ENCODE results near the gene PRKCE. TPM values are rescaled to one million over a fixed set of nuclear protein-coding genes. Genes with fewer than 3 reads are reported as not detected.

PRKCE gene
- total RNA-seq, 1 experiment from 2014 or later, result 4.4 TPM

DNA sequence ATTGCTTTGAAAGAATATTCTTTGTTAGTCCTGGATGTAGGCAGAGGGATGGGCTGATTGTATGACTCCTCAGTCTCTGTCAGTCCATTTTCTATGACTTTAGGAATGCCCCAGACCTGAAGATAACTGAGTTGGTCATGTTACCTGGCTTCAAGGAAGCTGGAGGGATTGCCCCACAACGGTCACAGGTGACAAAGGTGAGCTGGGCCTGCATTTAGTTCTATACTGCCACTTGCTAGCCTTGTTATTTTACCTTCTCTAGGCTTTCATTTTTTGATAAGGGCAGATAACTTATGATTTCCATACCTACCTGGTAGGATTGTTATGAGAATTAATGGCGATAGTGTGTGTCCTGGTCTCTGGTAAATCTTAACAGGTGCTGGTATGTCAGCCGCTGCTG, 260.1 kb downstream of the PRKCE start:
- TF ChIP-seq, protein P1, sequence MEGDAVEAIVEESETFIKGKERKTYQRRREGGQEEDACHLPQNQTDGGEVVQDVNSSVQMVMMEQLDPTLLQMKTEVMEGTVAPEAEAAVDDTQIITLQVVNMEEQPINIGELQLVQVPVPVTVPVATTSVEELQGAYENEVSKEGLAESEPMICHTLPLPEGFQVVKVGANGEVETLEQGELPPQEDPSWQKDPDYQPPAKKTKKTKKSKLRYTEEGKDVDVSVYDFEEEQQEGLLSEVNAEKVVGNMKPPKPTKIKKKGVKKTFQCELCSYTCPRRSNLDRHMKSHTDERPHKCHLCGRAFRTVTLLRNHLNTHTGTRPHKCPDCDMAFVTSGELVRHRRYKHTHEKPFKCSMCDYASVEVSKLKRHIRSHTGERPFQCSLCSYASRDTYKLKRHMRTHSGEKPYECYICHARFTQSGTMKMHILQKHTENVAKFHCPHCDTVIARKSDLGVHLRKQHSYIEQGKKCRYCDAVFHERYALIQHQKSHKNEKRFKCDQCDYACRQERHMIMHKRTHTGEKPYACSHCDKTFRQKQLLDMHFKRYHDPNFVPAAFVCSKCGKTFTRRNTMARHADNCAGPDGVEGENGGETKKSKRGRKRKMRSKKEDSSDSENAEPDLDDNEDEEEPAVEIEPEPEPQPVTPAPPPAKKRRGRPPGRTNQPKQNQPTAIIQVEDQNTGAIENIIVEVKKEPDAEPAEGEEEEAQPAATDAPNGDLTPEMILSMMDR (IDR thresholded peaks at IDR 0.05; ENCODE audit: insufficient read depth in 1 of 2, low read depth in 1 of 2, low read length in 1 of 2, severe bottlenecking in 1 of 2, unreplicated experiment in 1 of 2), result no peak
- CTCF ChIA-PET, result interaction anchor here (1.0 to 2.0 kb wide), 6 partner anchors 9 to 261 kb away, joined by 3 to 9 read pairs (median 4); no protein-coding TSS in a partner anchor
- Mint-ChIP-seq H3K27me3 (ENCODE audit: insufficient read depth, unreplicated experiment) (no peaks in the 10 kb centered on the region), H3K27ac (ENCODE audit: unreplicated experiment) (peak overlapping the region; percentile 97), H3K4me1 (ENCODE audit: low read depth, unreplicated experiment) (peaks cover 51% of the 10 kb centered on the region), H3K4me3 (ENCODE audit: unreplicated experiment) (peak overlapping the region; percentile 28), H3K9me3 (ENCODE audit: unreplicated experiment) (no peaks in the 10 kb centered on the region), H3K36me3 (ENCODE audit: insufficient read depth, unreplicated experiment) (no peaks in the 10 kb centered on the region)
- POLR2A ChIA-PET, result interaction anchor here (0.7 to 0.9 kb wide), 2 partner anchors 16 to 76 kb away, joined by 3 read pairs; no protein-coding TSS in a partner anchor
- peak in 1 of 2 experiments; percentile 32 for DNase-seq
- BruUV-seq (replicated peaks), result no TSS peak
- no peaks in the 10 kb centered on the region for H3K27me3 ChIP-seq (replicated peaks; ENCODE audit: control insufficient read depth, insufficient read depth, low read length)
- 0 out of 2 replicates have a peak, but pooled peaks cover 4% of the 10 kb centered on the region for H3K9me3 ChIP-seq
- no peak overlapping the region for H3K4me3 ChIP-seq (ENCODE audit: low read depth, low read length)
- H3K36me3 ChIP-seq (ENCODE audit: control insufficient read depth, insufficient read depth, low read length), result no peaks in the 10 kb centered on the region
- intact Hi-C loops (cut with micrococcal nuclease; ENCODE audit: unreplicated experiment), result no loop called here
- H3K4me1 ChIP-seq, result peaks cover 54% of the 10 kb centered on the region

DNA sequence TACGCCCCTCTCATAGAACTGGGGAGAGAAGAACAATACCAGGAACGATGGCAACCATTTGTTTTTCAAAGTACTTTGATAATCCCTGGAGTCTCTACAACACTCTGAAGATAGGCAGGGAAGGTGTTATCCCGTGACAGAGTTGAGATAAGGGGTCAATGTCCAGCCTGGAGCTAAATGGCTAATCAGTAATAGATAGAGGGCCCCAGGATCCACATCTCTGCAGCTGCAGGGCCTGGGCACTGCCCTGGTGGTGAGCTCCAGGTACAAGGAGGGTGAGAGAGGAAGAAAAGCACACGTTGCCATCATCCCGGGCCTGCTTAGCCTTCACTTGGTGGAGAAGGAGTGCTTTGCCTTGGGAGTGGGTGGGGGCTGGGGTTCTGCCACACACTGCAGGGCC, 260.6 kb downstream of the PRKCE start:
- H3K4me1 Mint-ChIP-seq (ENCODE audit: low read depth, unreplicated experiment), result peaks cover 51% of the 10 kb centered on the region
- CTCF ChIA-PET, result interaction anchor here (1.0 to 2.0 kb wide), 6 partner anchors 10 to 262 kb away, joined by 3 to 9 read pairs (median 4); no protein-coding TSS in a partner anchor
- intact Hi-C loops (cut with micrococcal nuclease; ENCODE audit: unreplicated experiment), result loop anchor here (1.0 to 2.0 kb wide), 2 partner anchors 19 to 24 kb away; no protein-coding TSS in a partner anchor
- 0 out of 2 replicates have a peak, but pooled peaks cover 4% of the 10 kb centered on the region for H3K9me3 ChIP-seq
- H3K27me3 Mint-ChIP-seq (ENCODE audit: insufficient read depth, unreplicated experiment), result no peaks in the 10 kb centered on the region
- no peaks in the 10 kb centered on the region for H3K36me3 ChIP-seq (ENCODE audit: control insufficient read depth, insufficient read depth, low read length)
- H3K27me3 ChIP-seq (replicated peaks; ENCODE audit: control insufficient read depth, insufficient read depth, low read length), result no peaks in the 10 kb centered on the region
- TF ChIP-seq, protein P1 (IDR thresholded peaks at IDR 0.05; ENCODE audit: insufficient read depth in 1 of 2, low read depth in 1 of 2, low read length in 1 of 2, severe bottlenecking in 1 of 2, unreplicated experiment in 1 of 2), result no peak
- H3K4me3 Mint-ChIP-seq (ENCODE audit: unreplicated experiment), result peak overlapping the region; percentile 28
- peak; percentile 85 to 86 for DNase-seq
- no peaks in the 10 kb centered on the region for H3K9me3 Mint-ChIP-seq (ENCODE audit: unreplicated experiment)
- H3K36me3 Mint-ChIP-seq (ENCODE audit: insufficient read depth, unreplicated experiment), result no peaks in the 10 kb centered on the region
- peaks cover 54% of the 10 kb centered on the region for H3K4me1 ChIP-seq
- BruUV-seq (replicated peaks), result no TSS peak
- peak overlapping the region; percentile 97 for H3K27ac Mint-ChIP-seq (ENCODE audit: unreplicated experiment)
- H3K4me3 ChIP-seq (ENCODE audit: low read depth, low read length), result no peak overlapping the region
- POLR2A ChIA-PET, result interaction anchor here (0.7 to 0.9 kb wide), 2 partner anchors 16 to 76 kb away, joined by 3 read pairs; no protein-coding TSS in a partner anchor

DNA sequence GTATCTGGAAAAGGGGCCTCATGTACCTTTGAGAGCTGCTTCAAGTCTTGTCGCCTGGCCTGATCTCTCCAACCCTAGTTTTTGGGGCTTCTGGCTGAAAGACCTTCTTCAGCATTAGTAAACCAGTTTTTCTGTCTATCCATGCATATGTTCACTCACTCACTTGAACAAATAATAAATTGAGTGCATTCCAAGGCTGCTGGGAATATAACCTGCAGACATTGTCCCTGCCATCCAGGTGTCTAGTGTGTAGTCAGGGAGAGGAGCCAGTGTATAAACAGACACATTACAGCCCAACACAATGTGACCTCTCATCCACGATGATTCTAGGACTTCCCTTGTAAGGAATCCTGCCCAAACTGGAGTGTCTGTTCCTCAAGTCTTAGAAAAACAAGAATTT, 262.1 kb downstream of the PRKCE start:
- Histone ChIP-seq H3K9me3 (0 out of 2 replicates have a peak, but pooled peaks cover 4% of the 10 kb centered on the region), H3K4me1 (peaks cover 54% of the 10 kb centered on the region), H3K36me3 (ENCODE audit: control insufficient read depth, insufficient read depth, low read length) (no peaks in the 10 kb centered on the region), H3K27me3 (replicated peaks; ENCODE audit: control insufficient read depth, insufficient read depth, low read length) (no peaks in the 10 kb centered on the region), H3K4me3 (ENCODE audit: low read depth, low read length) (no peak overlapping the region)
- Mint-ChIP-seq H3K4me1 (ENCODE audit: low read depth, unreplicated experiment) (peaks cover 51% of the 10 kb centered on the region), H3K9me3 (ENCODE audit: unreplicated experiment) (no peaks in the 10 kb centered on the region), H3K27ac (ENCODE audit: unreplicated experiment) (peak overlapping the region; percentile 78), H3K36me3 (ENCODE audit: insufficient read depth, unreplicated experiment) (no peaks in the 10 kb centered on the region), H3K4me3 (ENCODE audit: unreplicated experiment) (no peak overlapping the region), H3K27me3 (ENCODE audit: insufficient read depth, unreplicated experiment) (no peaks in the 10 kb centered on the region)
- no peak for DNase-seq
- TF ChIP-seq, protein P1 (IDR thresholded peaks at IDR 0.05; ENCODE audit: insufficient read depth in 1 of 2, low read depth in 1 of 2, low read length in 1 of 2, severe bottlenecking in 1 of 2, unreplicated experiment in 1 of 2), result no peak
- BruUV-seq (replicated peaks), result no TSS peak
- intact Hi-C loops (cut with micrococcal nuclease; ENCODE audit: unreplicated experiment), result loop anchor here (2.0 kb wide), 1 partner anchor 17 kb away; no protein-coding TSS in a partner anchor
- POLR2A ChIA-PET, result no interaction called here
- CTCF ChIA-PET, result interaction anchor here (1.0 to 2.0 kb wide), 4 partner anchors 17 to 135 kb away, joined by 3 to 9 read pairs (median 4); no protein-coding TSS in a partner anchor

Measured in Caco-2 (cell line).